GM18502 (cell line): ENCODE data around the gene LRRC57.

Source experiments
- ATAC-seq: cut with Tn5 transposase; IDR thresholded peaks from one replicate; pipeline ENCODE4 v1.9.1; 2021; ENCODE audit warnings: mild to moderate bottlenecking; ENCODE audit not compliant: unreplicated experiment, poor library complexity

The LRRC57 gene

GRCh38 chr15:42553554-42553953 is 5.0 kb upstream of the LRRC57 start:
- no peak for ATAC-seq

- no peak for ATAC-seq
Observed at GRCh38 chr15:42549741-42550392, 1.3 kb upstream of the LRRC57 start.

GRCh38 chr15:42549032-42549491 is 469 bp upstream of the LRRC57 start:
- ATAC-seq, result peak; percentile 35

GRCh38 chr15:42547918-42548248 is 710 bp downstream of the LRRC57 start:
- no peak for ATAC-seq

- no peak for ATAC-seq
Observed at GRCh38 chr15:42544853-42545629, 3.6 kb downstream of the LRRC57 start.

- no peak for ATAC-seq
Observed at GRCh38 chr15:42533246-42533645, 15.3 kb downstream of the LRRC57 start.

- ATAC-seq, result no peak
Observed at GRCh38 chr15:42528970-42529369, 19.6 kb downstream of the LRRC57 start.

- no peak for ATAC-seq
Observed at GRCh38 chr15:42523331-42523730, 25.3 kb downstream of the LRRC57 start.

- ATAC-seq, result no peak
Observed at GRCh38 chr15:42511007-42511391, 37.6 kb downstream of the LRRC57 start.

- no peak for ATAC-seq
Observed at GRCh38 chr15:42510258-42511006, 38.2 kb downstream of the LRRC57 start.

- ATAC-seq, result no peak
Observed at GRCh38 chr15:42508263-42508690, 40.3 kb downstream of the LRRC57 start.

- ATAC-seq, result no peak
Observed at GRCh38 chr15:42507514-42507913, 41.1 kb downstream of the LRRC57 start.

- no peak for ATAC-seq
Observed at GRCh38 chr15:42504631-42505030, 44.0 kb downstream of the LRRC57 start.

- no peak for ATAC-seq
Observed at GRCh38 chr15:42503825-42504224, 44.8 kb downstream of the LRRC57 start.

GRCh38 chr15:42502477-42502876 is 46.1 kb downstream of the LRRC57 start:
- ATAC-seq, result no peak

- ATAC-seq, result no peak
Observed at GRCh38 chr15:42499858-42500609, 48.6 kb downstream of the LRRC57 start.

GRCh38 chr15:42498212-42499068 is 50.2 kb downstream of the LRRC57 start:
- ATAC-seq, result no peak

GRCh38 chr15:42495361-42496212 is 53.0 kb downstream of the LRRC57 start, which contains the start of gene SNAP23:
Gene SNAP23, plus strand, starts transcription at chr15:42495634. Its CDS starts 16,213 bp downstream, at chr15:42511847.
- ATAC-seq, result peak; percentile 80

GRCh38 chr15:42494998-42495360 is 53.6 kb downstream of the LRRC57 start:
- ATAC-seq, result peak; percentile 5
